Measurements from ENCODE around the gene GJC1. TPM values are rescaled to one million over a fixed set of nuclear protein-coding genes. Genes with fewer than 3 reads are reported as not detected.

The GJC1 gene
- total RNA-seq, 2 donors from 2014 or later = 1.6 to 2.6 TPM

DNA sequence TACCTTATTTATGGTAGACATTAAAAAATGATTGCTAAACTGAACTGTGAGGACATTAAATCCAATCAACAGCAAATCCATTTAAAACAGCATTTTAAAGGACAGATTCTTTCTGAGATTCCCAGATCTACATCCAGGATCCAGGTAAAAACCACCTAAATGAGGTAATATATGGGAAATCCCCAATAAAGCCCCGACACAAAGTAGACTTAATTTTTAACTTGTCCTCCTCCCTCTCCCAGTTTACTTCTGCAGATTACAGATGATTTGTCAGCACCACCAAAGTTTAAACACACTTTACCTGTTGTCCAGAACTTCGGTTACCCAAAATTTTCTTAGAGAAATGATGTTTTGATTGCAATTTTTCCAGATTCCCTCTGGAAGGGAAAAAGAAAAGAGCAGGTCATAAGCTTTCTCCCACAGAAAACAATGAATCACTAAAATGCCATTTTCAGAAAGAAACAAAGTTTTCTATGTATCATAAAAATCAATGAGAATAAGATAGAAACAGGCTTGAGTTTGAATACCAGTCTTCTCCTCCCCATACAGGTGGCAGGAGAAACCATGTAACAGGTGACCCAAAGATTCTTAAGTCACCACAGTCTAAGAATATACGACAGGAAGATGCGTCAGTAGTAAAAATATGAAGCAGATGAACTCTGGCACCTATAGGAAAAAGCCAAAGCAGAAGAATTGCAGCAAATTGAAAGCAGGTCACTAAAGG lies 22.8 kb downstream of the GJC1 start:
- TF ChIP-seq, protein P1, sequence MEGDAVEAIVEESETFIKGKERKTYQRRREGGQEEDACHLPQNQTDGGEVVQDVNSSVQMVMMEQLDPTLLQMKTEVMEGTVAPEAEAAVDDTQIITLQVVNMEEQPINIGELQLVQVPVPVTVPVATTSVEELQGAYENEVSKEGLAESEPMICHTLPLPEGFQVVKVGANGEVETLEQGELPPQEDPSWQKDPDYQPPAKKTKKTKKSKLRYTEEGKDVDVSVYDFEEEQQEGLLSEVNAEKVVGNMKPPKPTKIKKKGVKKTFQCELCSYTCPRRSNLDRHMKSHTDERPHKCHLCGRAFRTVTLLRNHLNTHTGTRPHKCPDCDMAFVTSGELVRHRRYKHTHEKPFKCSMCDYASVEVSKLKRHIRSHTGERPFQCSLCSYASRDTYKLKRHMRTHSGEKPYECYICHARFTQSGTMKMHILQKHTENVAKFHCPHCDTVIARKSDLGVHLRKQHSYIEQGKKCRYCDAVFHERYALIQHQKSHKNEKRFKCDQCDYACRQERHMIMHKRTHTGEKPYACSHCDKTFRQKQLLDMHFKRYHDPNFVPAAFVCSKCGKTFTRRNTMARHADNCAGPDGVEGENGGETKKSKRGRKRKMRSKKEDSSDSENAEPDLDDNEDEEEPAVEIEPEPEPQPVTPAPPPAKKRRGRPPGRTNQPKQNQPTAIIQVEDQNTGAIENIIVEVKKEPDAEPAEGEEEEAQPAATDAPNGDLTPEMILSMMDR (IDR thresholded peaks at IDR 0.05) = no peak
- no peak for TF ChIP-seq POLR2A (IDR thresholded peaks at IDR 0.05)
- 52 to 55% methylated on average over 4 of the region's 4 CpGs for WGBS, 2 donors
- Histone ChIP-seq H3K9me3 (no peaks in the 10 kb centered on the region), H3K27me3 (no peaks in the 10 kb centered on the region), H3K4me1 (no peaks in the 10 kb centered on the region), H3K27ac (no peak overlapping the region), H3K4me3 (no peak overlapping the region), H3K36me3 (replicated peaks in 1 of 2; ENCODE audit: insufficient read depth in 1 of 2, low read depth in 2 of 2) (no peaks in the 10 kb centered on the region)
- DNase-seq (no peak), ATAC-seq (no peak)
- intact Hi-C loops (cut with DNase I) = no loop called here

- Histone ChIP-seq H3K36me3 (replicated peaks in 1 of 2; ENCODE audit: insufficient read depth in 1 of 2, low read depth in 2 of 2) (no peaks in the 10 kb centered on the region), H3K9me3 (no peaks in the 10 kb centered on the region), H3K27ac (no peak overlapping the region), H3K27me3 (no peaks in the 10 kb centered on the region), H3K4me3 (no peak overlapping the region), H3K4me1 (no peaks in the 10 kb centered on the region)
- DNase-seq (no peak), ATAC-seq (no peak)
- WGBS, 2 donors = 70 to 72% methylated on average over 10 of the region's 10 CpGs
- TF ChIP-seq, protein P1 (IDR thresholded peaks at IDR 0.05) = no peak
- no peak for TF ChIP-seq POLR2A (IDR thresholded peaks at IDR 0.05)
- intact Hi-C loops (cut with DNase I) = no loop called here
Measured at GRCh38 chr17:44804302-44805089, 25.6 kb downstream of the GJC1 start.

DNA sequence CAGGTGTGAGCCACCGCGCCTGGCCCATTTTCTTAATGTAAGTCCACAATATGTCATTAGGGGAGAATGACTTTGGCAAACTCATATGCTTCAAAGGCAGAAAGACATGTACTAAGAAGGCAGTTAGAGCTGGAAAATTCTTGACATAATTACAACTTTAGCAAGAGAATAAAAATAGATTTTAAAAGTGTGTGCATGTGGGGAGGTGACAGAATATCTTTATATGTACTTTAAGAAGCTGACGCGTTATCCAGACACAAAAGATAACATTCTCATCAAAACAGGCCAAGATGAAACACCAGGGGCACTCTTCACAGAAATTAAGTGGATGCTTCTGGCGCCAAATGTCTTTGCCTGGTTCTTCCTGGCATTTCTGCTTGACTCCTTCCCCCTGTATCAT lies 28.2 kb downstream of the GJC1 start:
- Histone ChIP-seq H3K27ac (no peak overlapping the region), H3K36me3 (replicated peaks in 1 of 2; ENCODE audit: insufficient read depth in 1 of 2, low read depth in 2 of 2) (no peaks in the 10 kb centered on the region), H3K4me3 (no peak overlapping the region), H3K9me3 (no peaks in the 10 kb centered on the region), H3K4me1 (no peaks in the 10 kb centered on the region), H3K27me3 (no peaks in the 10 kb centered on the region)
- 86 to 94% methylated on average over 5 of the region's 5 CpGs for WGBS, 2 donors
- intact Hi-C loops (cut with DNase I) = no loop called here
- TF ChIP-seq, protein P1 (IDR thresholded peaks at IDR 0.05) = no peak
- no peak for TF ChIP-seq POLR2A (IDR thresholded peaks at IDR 0.05)
- no peak for DNase-seq
- ATAC-seq = no peak

- ATAC-seq (no peak), DNase-seq (no peak)
- H3K4me3 ChIP-seq = no peak overlapping the region
- no peaks in the 10 kb centered on the region for H3K36me3 ChIP-seq (replicated peaks in 1 of 2; ENCODE audit: insufficient read depth in 1 of 2, low read depth in 2 of 2)
- no peaks in the 10 kb centered on the region for H3K4me1 ChIP-seq
- 49 to 57% methylated on average over 2 of the region's 2 CpGs for WGBS, 2 donors
- no peaks in the 10 kb centered on the region for H3K27me3 ChIP-seq
- H3K27ac ChIP-seq = no peak overlapping the region
- intact Hi-C loops (cut with DNase I) = no loop called here
- H3K9me3 ChIP-seq = no peaks in the 10 kb centered on the region
- TF ChIP-seq POLR2A (IDR thresholded peaks at IDR 0.05) = no peak
- TF ChIP-seq, protein P1 (IDR thresholded peaks at IDR 0.05) = no peak
Measured at GRCh38 chr17:44798356-44798755, 31.7 kb downstream of the GJC1 start.
